ENCODE results near the gene BCKDHB. TPM values are rescaled to one million over a fixed set of nuclear protein-coding genes. Genes with fewer than 3 reads are reported as not detected.
A peak's percentile ranks its signal among the peaks of the same experiment; 100 is the strongest.

BCKDHB gene
- total RNA-seq, 2 experiments from 2014 or later: 13.9 to 16.8 TPM

DNA sequence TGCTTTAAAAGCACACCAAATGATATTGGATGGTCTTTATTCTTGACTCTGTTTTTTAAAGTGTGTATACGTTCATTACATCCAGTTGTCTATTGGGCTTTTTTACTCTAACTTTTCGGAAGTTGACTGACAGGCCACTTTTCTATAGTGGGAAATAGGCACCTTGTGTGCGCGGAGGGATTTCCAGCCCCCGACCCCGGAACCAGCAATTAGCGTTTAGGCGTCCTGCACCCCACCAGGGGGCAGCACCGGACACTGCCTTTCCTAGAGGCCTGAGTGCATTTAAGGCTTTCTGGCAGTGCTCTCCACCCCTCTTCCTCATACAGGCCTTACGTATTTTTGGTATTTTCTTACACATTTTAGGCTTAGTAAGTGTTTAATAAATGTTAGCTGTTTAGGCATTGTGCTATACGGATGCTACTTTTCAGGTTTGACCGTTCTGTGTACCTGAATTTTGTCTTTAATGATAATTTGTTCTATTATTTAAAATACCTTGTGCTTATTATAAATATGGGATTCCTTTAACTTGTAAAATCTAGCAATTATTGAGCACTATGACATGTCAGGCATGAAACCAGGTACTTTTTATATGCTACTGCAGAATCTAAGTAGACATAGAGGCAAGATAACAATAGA is 231.8 kb downstream of the BCKDHB start:
- CTCF ChIA-PET: interaction anchor here (0.8 kb wide), 1 partner anchor 10 kb away, joined by 3 read pairs; no protein-coding TSS in a partner anchor
- H3K4me3 Mint-ChIP-seq: no peak overlapping the region

DNA sequence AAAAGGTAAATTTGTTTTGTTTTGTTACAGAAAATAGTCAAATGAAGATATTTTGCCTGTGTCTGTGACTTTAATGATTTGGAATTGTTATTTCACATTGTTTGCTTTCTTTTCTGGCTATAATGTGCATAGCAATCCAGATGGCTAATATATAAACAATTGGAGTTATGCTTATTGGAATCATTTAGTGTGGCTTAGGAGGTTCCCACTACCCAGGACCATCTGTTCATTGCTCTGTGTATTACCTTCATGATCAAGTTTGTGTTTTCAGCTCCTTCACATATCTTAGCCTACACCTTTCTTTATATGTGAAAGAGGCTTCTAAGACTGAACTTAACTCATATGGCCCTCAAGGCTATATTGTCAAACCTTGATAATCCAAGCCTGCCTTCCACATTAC is 232.9 kb downstream of the BCKDHB start:
- H3K27me3 Mint-ChIP-seq: no peaks in the 10 kb centered on the region
- H3K9me3 Mint-ChIP-seq (ENCODE audit: low read depth): no peaks in the 10 kb centered on the region

More for the DNA sequence above, 231.8 kb downstream of the BCKDHB start:
- DNase-seq: peak; percentile 53
- no peaks in the 10 kb centered on the region for H3K36me3 Mint-ChIP-seq
- no peaks in the 10 kb centered on the region for H3K9me3 Mint-ChIP-seq (ENCODE audit: low read depth)
- no peaks in the 10 kb centered on the region for H3K27me3 Mint-ChIP-seq
- no peaks in the 10 kb centered on the region for H3K4me1 Mint-ChIP-seq
- peak; percentile 49 for ATAC-seq
- H3K27ac Mint-ChIP-seq: no peak overlapping the region

DNA sequence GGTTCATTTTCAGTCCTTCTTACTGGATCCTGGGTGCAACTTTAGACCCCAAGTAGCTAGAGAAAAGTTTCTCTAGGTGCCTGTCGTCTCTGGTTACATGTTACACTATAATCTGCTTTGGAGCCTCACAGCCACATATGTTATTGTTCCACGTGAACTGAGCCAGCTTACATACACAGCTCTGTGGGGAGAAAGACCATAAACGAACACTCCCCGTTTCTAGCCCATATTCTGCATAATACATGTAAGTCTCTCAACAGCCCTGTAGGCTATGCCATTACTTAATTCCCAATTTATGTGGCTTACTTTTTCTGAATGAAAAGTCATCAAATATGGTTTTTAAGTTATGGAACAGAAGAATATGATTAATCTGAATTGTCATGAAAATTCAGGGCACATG is 233.8 kb downstream of the BCKDHB start:
- CTCF ChIA-PET: no interaction called here
- no peak overlapping the region for H3K27ac Mint-ChIP-seq
- no peak for DNase-seq
- no peak overlapping the region for H3K4me3 Mint-ChIP-seq
- H3K27me3 Mint-ChIP-seq: no peaks in the 10 kb centered on the region
- no peak for ATAC-seq
- H3K9me3 Mint-ChIP-seq (ENCODE audit: low read depth): no peaks in the 10 kb centered on the region
- H3K36me3 Mint-ChIP-seq: no peaks in the 10 kb centered on the region
- H3K4me1 Mint-ChIP-seq: no peaks in the 10 kb centered on the region

More for the DNA sequence above, 232.9 kb downstream of the BCKDHB start:
- no peak overlapping the region for H3K27ac Mint-ChIP-seq
- DNase-seq: no peak
- no peak overlapping the region for H3K4me3 Mint-ChIP-seq
- H3K36me3 Mint-ChIP-seq: no peaks in the 10 kb centered on the region
- ATAC-seq: no peak
- CTCF ChIA-PET: no interaction called here
- no peaks in the 10 kb centered on the region for H3K4me1 Mint-ChIP-seq

DNA sequence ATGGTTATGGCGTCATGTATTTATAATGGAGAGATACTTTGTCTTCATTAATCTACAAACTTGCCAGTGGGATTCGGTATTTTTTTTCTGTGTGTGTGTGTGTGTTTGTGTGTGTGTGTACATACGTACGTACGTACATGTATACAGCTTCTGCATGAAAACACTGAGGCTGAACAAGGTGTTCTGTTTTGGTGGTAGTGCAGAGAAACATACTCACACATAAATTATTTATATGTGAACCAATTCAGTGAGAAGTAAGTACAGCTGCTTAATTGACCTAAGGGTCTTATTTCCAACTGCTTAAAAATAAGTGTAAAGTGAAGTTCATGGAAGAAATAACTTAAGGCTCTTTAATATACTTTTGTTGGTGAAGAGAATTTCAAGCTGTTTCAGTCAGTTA is 234.2 kb downstream of the BCKDHB start:
- Mint-ChIP-seq H3K27me3 (no peaks in the 10 kb centered on the region), H3K4me3 (no peak overlapping the region), H3K9me3 (ENCODE audit: low read depth) (no peaks in the 10 kb centered on the region), H3K36me3 (no peaks in the 10 kb centered on the region), H3K27ac (no peak overlapping the region), H3K4me1 (no peaks in the 10 kb centered on the region)
- CTCF ChIA-PET: no interaction called here
- ATAC-seq (no peak), DNase-seq (no peak)

DNA sequence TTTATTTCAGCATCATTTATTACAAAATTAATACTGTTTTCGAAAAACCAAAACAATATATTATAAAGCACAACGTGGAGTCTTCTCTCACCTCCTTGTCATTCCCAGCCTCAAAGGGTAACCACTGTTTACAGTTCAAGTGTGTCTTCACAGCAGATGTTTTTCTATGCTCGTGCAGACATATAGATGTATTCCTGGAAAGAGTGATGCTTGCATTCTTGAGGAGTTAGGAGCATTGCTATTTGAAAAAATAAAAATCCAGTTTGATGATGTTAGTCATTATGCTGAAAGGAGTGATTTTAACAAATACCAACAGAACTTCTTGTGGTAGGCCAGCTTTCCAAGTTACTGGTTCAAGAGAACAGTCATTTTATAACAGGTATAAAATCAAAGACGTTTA is 234.9 kb downstream of the BCKDHB start:
- DNase-seq: no peak
- no peak for ATAC-seq
- H3K36me3 Mint-ChIP-seq: no peaks in the 10 kb centered on the region
- H3K27ac Mint-ChIP-seq: no peak overlapping the region
- no peak overlapping the region for H3K4me3 Mint-ChIP-seq
- no peaks in the 10 kb centered on the region for H3K27me3 Mint-ChIP-seq
- H3K4me1 Mint-ChIP-seq: no peaks in the 10 kb centered on the region
- no peaks in the 10 kb centered on the region for H3K9me3 Mint-ChIP-seq (ENCODE audit: low read depth)
- CTCF ChIA-PET: no interaction called here

DNA sequence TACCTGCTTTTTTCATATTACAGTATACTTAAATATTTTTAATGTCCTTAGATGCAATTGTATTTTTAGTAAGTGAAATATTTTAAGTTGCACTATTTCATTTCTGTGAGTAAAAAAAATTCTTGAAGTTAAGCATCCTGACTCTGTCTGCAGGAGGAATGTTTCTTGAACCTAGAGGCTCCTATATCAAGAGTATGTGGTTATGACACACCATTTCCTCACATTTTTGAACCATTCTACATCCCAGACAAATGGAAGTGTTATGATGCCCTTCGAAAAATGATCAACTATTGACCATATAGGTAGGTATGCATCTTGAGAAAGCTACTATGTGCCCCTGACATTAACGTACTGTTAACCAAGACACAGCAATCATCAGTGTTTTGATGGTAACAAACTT is 237.0 kb downstream of the BCKDHB start:
- no peak for DNase-seq
- H3K36me3 Mint-ChIP-seq: no peaks in the 10 kb centered on the region
- no peak overlapping the region for H3K27ac Mint-ChIP-seq
- no peaks in the 10 kb centered on the region for H3K9me3 Mint-ChIP-seq (ENCODE audit: low read depth)
- no peaks in the 10 kb centered on the region for H3K4me1 Mint-ChIP-seq
- CTCF ChIA-PET: no interaction called here
- no peak for ATAC-seq
- H3K4me3 Mint-ChIP-seq: no peak overlapping the region
- H3K27me3 Mint-ChIP-seq: no peaks in the 10 kb centered on the region

DNA sequence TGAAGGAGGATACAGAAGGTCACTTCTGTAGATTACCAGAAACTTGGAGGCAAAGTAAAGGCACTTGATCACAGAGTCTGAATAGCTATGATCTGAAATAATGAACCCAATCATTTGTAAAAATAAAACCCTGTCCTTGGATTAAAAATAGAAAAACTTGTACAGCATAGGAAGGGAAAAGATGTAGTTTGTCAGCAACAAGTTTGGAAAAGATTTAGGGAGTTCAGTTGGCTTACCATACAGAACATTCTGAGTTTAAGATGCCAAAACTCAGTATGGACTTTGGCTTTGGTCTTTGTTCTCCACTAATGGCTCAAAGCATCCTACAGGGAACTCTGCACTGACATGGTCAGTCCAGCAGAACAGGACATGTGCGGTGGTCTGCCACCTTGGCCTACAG is 240.6 kb downstream of the BCKDHB start:
- H3K27ac Mint-ChIP-seq: no peak overlapping the region
- ATAC-seq (no peak), DNase-seq (no peak)
- H3K9me3 Mint-ChIP-seq (ENCODE audit: low read depth): no peaks in the 10 kb centered on the region
- CTCF ChIA-PET: no interaction called here
- no peaks in the 10 kb centered on the region for H3K36me3 Mint-ChIP-seq
- no peaks in the 10 kb centered on the region for H3K4me1 Mint-ChIP-seq
- no peak overlapping the region for H3K4me3 Mint-ChIP-seq
- H3K27me3 Mint-ChIP-seq: no peaks in the 10 kb centered on the region

DNA sequence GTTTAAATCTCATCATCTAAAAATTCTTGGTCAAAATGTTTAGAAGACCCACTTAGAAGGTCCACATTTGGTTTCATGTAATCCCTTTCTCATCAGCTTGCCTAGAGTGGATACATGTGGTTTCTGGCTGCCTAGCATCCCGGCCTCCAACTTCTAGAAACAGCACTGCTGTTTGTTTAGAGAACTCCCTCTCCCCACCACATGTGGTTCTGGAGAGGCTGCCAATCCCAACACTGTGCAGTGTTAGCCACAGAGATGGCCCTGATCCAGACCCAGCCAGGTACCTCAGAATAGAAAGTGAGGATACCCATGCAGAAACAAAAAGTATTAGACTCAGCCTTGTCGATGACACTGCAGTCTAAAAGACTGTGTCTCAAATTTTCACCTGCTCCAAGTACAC is 241.8 kb downstream of the BCKDHB start:
- no peak for DNase-seq

DNA sequence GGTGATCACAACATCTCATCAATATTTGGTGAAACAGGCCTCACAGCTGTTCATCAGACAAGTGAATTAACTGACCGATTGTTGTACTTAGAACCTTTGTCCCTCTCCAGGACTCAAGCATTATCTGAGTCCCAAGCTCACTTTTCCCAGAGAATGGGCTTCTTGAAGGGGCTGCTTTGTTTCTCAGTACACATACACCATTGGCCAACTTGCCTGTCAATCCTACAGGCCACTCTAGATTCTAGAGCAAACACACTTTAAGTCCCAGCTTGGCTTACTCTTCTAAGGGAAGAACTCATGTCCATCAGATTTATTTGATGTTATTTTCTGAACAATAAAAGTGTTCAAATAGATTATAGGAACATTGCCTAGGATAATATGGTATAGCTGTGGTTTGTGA is 249.5 kb downstream of the BCKDHB start:
- CTCF ChIA-PET: no interaction called here
- no peak for ATAC-seq
- H3K36me3 Mint-ChIP-seq: peaks cover 7% of the 10 kb centered on the region
- H3K27ac Mint-ChIP-seq: no peak overlapping the region
- no peaks in the 10 kb centered on the region for H3K9me3 Mint-ChIP-seq (ENCODE audit: low read depth)
- H3K4me1 Mint-ChIP-seq: no peaks in the 10 kb centered on the region
- H3K27me3 Mint-ChIP-seq: no peaks in the 10 kb centered on the region
- no peak overlapping the region for H3K4me3 Mint-ChIP-seq
- DNase-seq: no peak

More for the DNA sequence above, 241.8 kb downstream of the BCKDHB start:
- no peak for ATAC-seq
- no peak overlapping the region for H3K27ac Mint-ChIP-seq
- no peaks in the 10 kb centered on the region for H3K9me3 Mint-ChIP-seq (ENCODE audit: low read depth)
- H3K27me3 Mint-ChIP-seq: no peaks in the 10 kb centered on the region
- H3K4me3 Mint-ChIP-seq: no peak overlapping the region
- H3K36me3 Mint-ChIP-seq: no peaks in the 10 kb centered on the region
- CTCF ChIA-PET: interaction anchor here (0.7 kb wide), 1 partner anchor 11 kb away, joined by 3 read pairs; no protein-coding TSS in a partner anchor
- no peaks in the 10 kb centered on the region for H3K4me1 Mint-ChIP-seq

DNA sequence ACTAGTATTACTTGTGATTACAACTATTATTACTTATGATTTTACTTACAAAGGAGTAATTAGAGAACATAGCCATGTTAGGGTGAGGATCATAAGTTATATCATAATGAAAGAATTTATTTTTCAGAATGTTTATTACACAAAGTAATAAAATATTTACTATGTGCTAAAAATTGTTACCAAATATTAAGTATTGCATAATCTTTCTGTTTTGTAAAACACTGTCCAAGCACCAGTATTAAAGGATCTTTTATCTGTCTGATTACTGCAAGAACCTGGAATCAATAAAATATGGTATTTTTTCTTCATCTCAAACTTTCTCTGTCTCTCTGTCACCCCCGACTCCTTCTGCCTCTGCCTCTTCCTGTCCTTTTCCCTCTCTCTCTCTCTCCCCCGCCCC is 250.1 kb downstream of the BCKDHB start:
- no peaks in the 10 kb centered on the region for H3K27me3 Mint-ChIP-seq
- H3K4me1 Mint-ChIP-seq: no peaks in the 10 kb centered on the region
- no peak for DNase-seq
- CTCF ChIA-PET: no interaction called here
- H3K36me3 Mint-ChIP-seq: peaks cover 7% of the 10 kb centered on the region
- no peak for ATAC-seq
- no peak overlapping the region for H3K27ac Mint-ChIP-seq
- H3K9me3 Mint-ChIP-seq (ENCODE audit: low read depth): no peaks in the 10 kb centered on the region
- H3K4me3 Mint-ChIP-seq: no peak overlapping the region

DNA sequence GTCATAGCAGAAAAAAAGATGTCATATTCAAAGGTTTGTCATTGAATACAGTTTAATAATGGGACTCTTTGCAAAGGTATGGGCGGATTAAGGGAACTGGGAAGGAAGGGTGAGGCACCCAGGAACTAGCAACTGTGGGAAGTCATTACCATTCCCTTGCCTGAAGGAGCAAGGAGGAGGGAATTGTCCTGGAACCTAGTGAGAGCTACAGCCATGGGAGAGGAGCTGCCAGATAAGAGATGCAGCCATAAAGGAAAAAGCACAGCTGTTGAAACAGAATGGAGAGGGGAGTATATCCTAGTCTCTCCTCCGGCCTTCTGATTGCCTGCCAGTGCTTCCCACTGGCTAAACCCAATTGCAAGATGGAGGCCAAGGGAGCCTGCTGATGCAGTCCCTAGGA is 250.6 kb downstream of the BCKDHB start:
- DNase-seq (no peak), ATAC-seq (no peak)
- H3K27me3 Mint-ChIP-seq: no peaks in the 10 kb centered on the region
- H3K27ac Mint-ChIP-seq: no peak overlapping the region
- H3K4me3 Mint-ChIP-seq: no peak overlapping the region
- H3K36me3 Mint-ChIP-seq: peaks cover 7% of the 10 kb centered on the region
- H3K9me3 Mint-ChIP-seq (ENCODE audit: low read depth): no peaks in the 10 kb centered on the region
- no peaks in the 10 kb centered on the region for H3K4me1 Mint-ChIP-seq
- CTCF ChIA-PET: no interaction called here

DNA sequence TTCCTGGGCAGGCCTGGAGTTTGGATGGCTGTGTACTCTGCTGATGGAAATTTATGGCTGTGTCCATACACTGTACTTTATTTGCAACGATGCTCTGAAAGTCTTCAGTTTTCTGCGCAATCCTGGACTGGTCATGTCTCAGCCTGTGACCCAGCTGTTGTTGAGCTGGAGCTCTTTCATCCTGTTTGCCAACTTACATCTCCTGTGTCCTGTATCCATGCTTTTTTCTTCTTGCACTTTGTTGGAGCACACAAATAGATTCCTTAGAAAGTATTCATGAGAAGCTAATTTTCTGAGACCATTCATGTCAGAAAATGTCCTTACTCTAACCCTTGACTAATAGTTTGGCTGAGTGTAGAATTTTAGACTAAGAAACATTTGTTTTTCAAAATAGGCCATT is 251.2 kb downstream of the BCKDHB start:
- Mint-ChIP-seq H3K4me3 (no peak overlapping the region), H3K9me3 (ENCODE audit: low read depth) (no peaks in the 10 kb centered on the region), H3K27me3 (no peaks in the 10 kb centered on the region), H3K27ac (no peak overlapping the region), H3K36me3 (peaks cover 7% of the 10 kb centered on the region), H3K4me1 (no peaks in the 10 kb centered on the region)
- DNase-seq (no peak), ATAC-seq (no peak)
- CTCF ChIA-PET: no interaction called here

DNA sequence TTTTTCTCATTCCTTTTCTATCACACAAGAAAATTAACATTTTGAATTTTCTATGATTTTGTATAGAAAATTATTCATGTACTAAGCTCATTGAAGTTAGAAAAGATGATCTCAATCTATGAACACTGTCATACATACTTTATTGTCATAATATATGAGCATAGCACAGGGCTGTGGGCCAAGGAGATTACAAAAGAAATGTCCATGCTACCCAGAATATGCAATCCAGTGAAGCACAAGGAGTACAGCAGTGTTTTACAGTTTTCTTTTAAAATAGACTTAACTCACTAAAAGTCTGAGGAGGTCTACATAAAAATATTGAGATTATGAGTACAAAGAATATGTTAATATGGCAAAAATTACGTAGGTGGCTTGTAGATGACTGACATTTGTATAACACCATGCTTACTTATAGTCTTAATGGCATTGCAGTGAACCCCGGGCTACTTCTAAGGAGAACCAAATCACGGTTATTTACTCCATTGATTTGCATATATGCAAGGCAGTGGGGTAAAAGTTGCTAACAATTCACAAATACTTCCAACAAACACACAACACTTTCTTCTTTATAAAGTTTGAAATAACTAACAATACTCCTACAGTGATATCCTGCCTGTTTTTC is 257.1 kb downstream of the BCKDHB start:
- Mint-ChIP-seq H3K4me3 (no peak overlapping the region), H3K9me3 (ENCODE audit: low read depth) (no peaks in the 10 kb centered on the region), H3K4me1 (no peaks in the 10 kb centered on the region), H3K27ac (no peak overlapping the region), H3K36me3 (no peaks in the 10 kb centered on the region), H3K27me3 (no peaks in the 10 kb centered on the region)
- DNase-seq (no peak), ATAC-seq (no peak)
- CTCF ChIA-PET: no interaction called here

DNA sequence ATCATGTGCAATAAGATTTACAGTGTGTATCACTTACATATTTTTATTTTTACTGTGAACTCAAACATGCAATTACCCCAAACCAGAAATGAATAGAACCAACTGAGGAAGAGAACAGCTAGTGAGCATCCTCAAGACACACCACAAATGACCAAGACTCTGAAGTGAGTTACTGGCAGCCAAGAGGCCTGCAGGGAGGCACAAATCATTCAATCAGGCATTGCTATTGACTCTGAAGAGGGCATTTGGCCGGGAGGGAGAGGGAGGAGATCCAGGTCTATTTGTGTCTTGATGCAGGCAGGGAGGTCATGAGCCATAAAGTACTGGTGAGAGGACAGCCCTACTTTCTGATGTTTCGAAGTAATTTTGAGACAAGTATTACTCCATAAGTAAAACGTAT is 257.7 kb downstream of the BCKDHB start:
- Mint-ChIP-seq H3K27ac (no peak overlapping the region), H3K9me3 (ENCODE audit: low read depth) (no peaks in the 10 kb centered on the region), H3K27me3 (no peaks in the 10 kb centered on the region), H3K4me1 (no peaks in the 10 kb centered on the region), H3K4me3 (no peak overlapping the region), H3K36me3 (no peaks in the 10 kb centered on the region)
- ATAC-seq (no peak), DNase-seq (no peak)
- CTCF ChIA-PET: no interaction called here
